IMR-90 (cell line): ENCODE results near the gene TSPAN16. TPM values are rescaled to one million over a fixed set of nuclear protein-coding genes. Genes with fewer than 3 reads are reported as not detected.

Source experiments
- ATAC-seq: fragments of 200-7000 bp; cut with Tn5 transposase; 2 replicates; pipeline ENCODE4 v1.9.1; 2020; ENCODE audit warnings: low read depth, mild to moderate bottlenecking, moderate library complexity
- BruUV-seq: library from RNA; stranded (reverse); fragments of 400-500 nt; replicated peaks from 2 replicates; lab custom pipeline; 2021; lab: Mats Ljungman, UMichigan
- CTCF ChIA-PET: fragments of 300-600 bp; formaldehyde crosslinking; extraction: SDS; loops from one replicate; lab custom pipeline; 2021; ENCODE audit warnings: antibody characterized with exemption; lab: Yijun Ruan, JAX
- POLR2A ChIA-PET: fragments of 300-600 bp; sonication (Branson Sonifier 250); formaldehyde crosslinking; loops from one replicate; lab custom pipeline; 2022; ENCODE audit warnings: antibody characterized with exemption; ENCODE audit not compliant: unreplicated experiment; lab: Charles Lee
- DNase-seq: peaks from one replicate; pipeline ENCODE4 v3.0.0; 2013
- H2AFZ ChIP-seq: replicated peaks from 2 replicates; pipeline ENCODE3; 2013; ENCODE audit warnings: low read length, mild to moderate bottlenecking; ENCODE audit not compliant: poor library complexity
- H2AK5ac ChIP-seq: 2 replicates; pipeline ENCODE4 v1.6.1; 2013; ENCODE audit warnings: low read depth, low read length, inconsistent platforms
- H2AK9ac ChIP-seq: replicated peaks from 2 replicates; pipeline ENCODE3; 2013; ENCODE audit warnings: mild to moderate bottlenecking, low read depth, low read length, moderate library complexity; ENCODE audit not compliant: poor library complexity
- H2BK120ac ChIP-seq: 2 replicates; pipeline ENCODE4 v1.6.1; 2013; ENCODE audit warnings: low read depth, low read length, inconsistent platforms
- H2BK15ac ChIP-seq: 3 replicates; pipeline ENCODE4 v1.6.1; 2013; ENCODE audit warnings: low read depth, low read length, inconsistent platforms
- H2BK20ac ChIP-seq: 2 replicates; pipeline ENCODE4 v1.6.1; 2013; ENCODE audit warnings: low read depth, mild to moderate bottlenecking, inconsistent platforms, low read length, moderate library complexity
- H2BK5ac ChIP-seq: 2 replicates; pipeline ENCODE4 v1.6.1; 2013; ENCODE audit warnings: mild to moderate bottlenecking, low read depth, low read length, inconsistent platforms; ENCODE audit not compliant: poor library complexity, severe bottlenecking
- H3K14ac ChIP-seq: replicated peaks from 2 replicates; pipeline ENCODE4 v1.6.1; 2013; ENCODE audit warnings: low read depth, low read length, inconsistent platforms
- H3K18ac ChIP-seq: 2 replicates; pipeline ENCODE4 v1.6.1; 2013; ENCODE audit warnings: low read depth, low read length, control low read depth
- H3K23ac ChIP-seq: 2 replicates; pipeline ENCODE4 v1.6.1; 2013; ENCODE audit warnings: low read depth, low read length, inconsistent platforms
- H3K27ac ChIP-seq: 2 replicates; pipeline ENCODE4 v1.5.1; 2013; ENCODE audit warnings: mild to moderate bottlenecking, control low read depth, low read length; ENCODE audit not compliant: insufficient read depth
- H3K27me3 ChIP-seq: 2 replicates; pipeline ENCODE4 v1.6.1; 2013; ENCODE audit warnings: low read length; ENCODE audit not compliant: control insufficient read depth, insufficient read depth
- H3K36me3 ChIP-seq: 2 replicates; pipeline ENCODE4 v1.6.1; 2013; ENCODE audit warnings: low read length, mixed read lengths; ENCODE audit not compliant: control insufficient read depth, insufficient read depth
- H3K4ac ChIP-seq: 2 replicates; pipeline ENCODE4 v1.6.1; 2013; ENCODE audit warnings: low read depth, low read length, inconsistent platforms
- H3K4me1 ChIP-seq: 2 replicates; pipeline ENCODE4 v1.6.1; 2013; ENCODE audit warnings: low read length, mixed read lengths; ENCODE audit not compliant: control insufficient read depth, insufficient read depth
- H3K4me2 ChIP-seq: 2 replicates; pipeline ENCODE4 v1.6.1; 2013; ENCODE audit warnings: low read depth, mild to moderate bottlenecking, control low read depth, low read length, moderate library complexity
- H3K4me3 ChIP-seq: 2 replicates; pipeline ENCODE4 v1.5.1; 2013; ENCODE audit warnings: low read depth, mild to moderate bottlenecking, control low read depth, low read length, moderate library complexity; ENCODE audit not compliant: insufficient read depth
- H3K56ac ChIP-seq: 2 replicates; pipeline ENCODE4 v1.6.1; 2013; ENCODE audit warnings: low read length, inconsistent platforms; ENCODE audit not compliant: insufficient read depth; ENCODE audit errors: extremely low read depth
- H3K79me1 ChIP-seq, 2 experiments: 2 replicates each; pipeline ENCODE4 v1.6.1; 2013; ENCODE audit warnings: low read length in 2 of 2, inconsistent platforms in 1 of 2, low read depth in 1 of 2
- H3K9ac ChIP-seq: 2 replicates; pipeline ENCODE4 v1.6.1; 2013; ENCODE audit warnings: low read depth, low read length, control low read depth
- H3K9me1 ChIP-seq: 2 replicates; pipeline ENCODE4 v1.6.1; 2013; ENCODE audit warnings: low read length, inconsistent platforms; ENCODE audit not compliant: insufficient read depth
- H3K9me3 ChIP-seq: 2 replicates; pipeline ENCODE4 v1.6.1; 2013; ENCODE audit warnings: low read length; ENCODE audit not compliant: control insufficient read depth, insufficient read depth
- H4K20me1 ChIP-seq: 2 replicates; pipeline ENCODE4 v1.6.1; 2013; ENCODE audit warnings: low read length, inconsistent platforms; ENCODE audit not compliant: insufficient read depth
- H4K5ac ChIP-seq: 2 replicates; pipeline ENCODE4 v1.6.1; 2013; ENCODE audit warnings: mild to moderate bottlenecking, low read depth, low read length, control low read depth
- H4K8ac ChIP-seq, 2 experiments: 2 replicates each; pipeline ENCODE4 v1.6.1; 2013; ENCODE audit warnings: low read depth in 2 of 2, low read length in 2 of 2, control low read depth in 1 of 2, inconsistent platforms in 1 of 2
- H4K91ac ChIP-seq: 2 replicates; pipeline ENCODE4 v1.6.1; 2013; ENCODE audit warnings: low read depth, low read length, inconsistent platforms; ENCODE audit not compliant: insufficient read depth
- CHD1 ChIP-seq: IDR thresholded peaks from 2 replicates; pipeline ENCODE4 v1.6.1; 2012; ENCODE audit warnings: low read depth, low read length, improper control_type of control experiment
- FOS ChIP-seq: fragments of 150-350 bp; IDR thresholded peaks from 2 replicates; pipeline ENCODE4 v1.6.1; 2016; ENCODE audit warnings: low read depth, low read length
- WGBS, 2 experiments: methylation state at CpG; one replicate each; pipeline versions ENCODE4 v1.1.5 to v1.1.7; 2013; ENCODE audit warnings: missing lambda C conversion rate in 2 of 2; ENCODE audit not compliant: insufficient read length in 1 of 2; ENCODE audit errors: extremely low coverage in 2 of 2; 5-methylcytosine and 5-hydroxymethylcytosine counted together
- dilution Hi-C: fragments of 300-500 bp; cut with HindIII; formaldehyde crosslinking; loops from one replicate; pipeline ENCODE4 v1.14.3; 2018; ENCODE audit warnings: low sequenced_read_pairs; ENCODE audit not compliant: unreplicated experiment
- in situ Hi-C: fragments of 300-500 bp; cut with MboI; formaldehyde crosslinking; loops from 3 replicates; pipeline ENCODE4 v1.14.3; 2019; ENCODE audit warnings: low sequenced_read_pairs, inconsistent platforms, mixed read lengths
- intact Hi-C: fragments of 100-400 bp; cut with micrococcal nuclease; formaldehyde crosslinking; loops from 2 replicates; pipeline ENCODE4 v1.10.0; 2022
- polyA plus RNA-seq, 3 experiments: library from polyadenylated mRNA; depleted of rRNA; stranded (reverse); fragments of >200 nt; gene quantifications; 2 replicates each; pipeline ENCODE4 v1.2.3, GENCODE V29; 2012; ENCODE audit warnings: low replicate concordance in 1 of 3
- total RNA-seq: library from RNA; depleted of rRNA; stranded (reverse); fragments of >200 nt; gene quantifications from 2 replicates; pipeline ENCODE4 v1.2.3, GENCODE V29; 2012

TSPAN16 gene
- total and polyA plus RNA-seq, 2 of the 4 experiments (the other 2 are of a cell fraction) = not detected

DNA sequence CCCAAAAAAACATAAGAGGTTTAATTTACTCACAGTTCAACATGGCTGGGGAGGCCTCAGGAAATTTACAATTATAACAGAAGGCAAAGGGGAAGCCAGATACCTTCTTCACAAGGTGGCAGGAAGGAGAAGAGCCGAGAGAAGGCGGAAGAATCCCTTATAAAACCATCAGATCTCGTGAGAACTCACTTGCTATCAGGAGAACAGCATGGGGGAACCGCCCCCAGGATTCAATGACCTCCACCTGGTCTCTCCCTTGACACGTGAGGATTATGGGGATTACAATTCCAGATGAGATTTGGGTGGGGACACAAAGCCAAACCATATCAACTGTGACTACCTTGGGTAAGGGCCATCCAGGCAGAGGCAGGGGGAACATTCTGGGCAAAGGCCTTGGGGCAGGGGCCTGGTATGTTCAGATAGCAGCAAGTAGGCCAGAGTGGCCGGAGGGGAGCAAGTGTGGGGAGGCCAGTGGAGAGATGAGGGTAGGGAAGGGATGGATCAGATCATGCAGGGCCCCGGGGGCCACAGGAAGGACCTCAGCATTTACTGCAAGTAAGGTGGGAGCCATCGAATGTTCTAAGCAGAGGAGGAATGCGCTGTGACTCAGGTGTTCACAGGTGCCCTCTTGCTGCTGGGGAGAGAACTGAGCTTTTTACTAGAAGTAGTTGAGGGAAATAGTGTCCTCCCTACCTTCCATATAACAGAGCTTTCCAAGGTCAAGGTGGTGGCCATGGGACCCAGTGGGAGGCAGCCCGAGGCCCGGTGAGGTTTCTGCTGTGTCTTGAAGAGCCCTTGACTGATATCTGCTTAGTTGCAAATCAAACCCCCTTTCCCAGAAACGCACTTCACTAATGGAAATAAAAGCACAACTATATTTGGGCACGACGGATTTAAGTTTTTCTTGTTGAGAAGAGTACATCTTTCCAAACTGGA is 25.5 kb downstream of the TSPAN16 start:
- no peak for DNase-seq
- H2BK20ac ChIP-seq = no peak overlapping the region
- no peak overlapping the region for H2BK5ac ChIP-seq
- H2AK5ac ChIP-seq = peak overlapping the region; percentile 15; the same call in 1 of the 2 replicates
- TF ChIP-seq CHD1 (no peak), FOS (no peak)
- no peak overlapping the region for H3K14ac ChIP-seq
- H2AK9ac ChIP-seq = no peak overlapping the region
- H3K23ac ChIP-seq = no peak overlapping the region
- no peak overlapping the region for H3K18ac ChIP-seq
- no TSS peak for BruUV-seq
- no peak overlapping the region for H3K4me2 ChIP-seq
- ATAC-seq = no peak
- no peak overlapping the region for H3K9ac ChIP-seq
- peaks cover 10% of the 10 kb centered on the region for H3K9me1 ChIP-seq
- intact Hi-C loops (no loop called here), dilution Hi-C loops (no loop called here), in situ Hi-C loops (no loop called here)
- ChIA-PET POLR2A (no interaction called here), CTCF (no interaction called here)
- no peak overlapping the region for H2BK120ac ChIP-seq
- peaks cover 12% of the 10 kb centered on the region for H3K4me1 ChIP-seq
- no peak overlapping the region for H2AFZ ChIP-seq
- 96% methylated on average over 3 of the region's 14 CpGs; no CpG with 5 or more reads in 1 of the 2 experiments for WGBS, 2 experiments
- H4K5ac ChIP-seq = no peak overlapping the region
- H4K91ac ChIP-seq = no peak overlapping the region
- H3K4ac ChIP-seq = no peak overlapping the region
- no peak overlapping the region for H3K27ac ChIP-seq
- no peaks in the 10 kb centered on the region for H4K20me1 ChIP-seq
- no peaks in the 10 kb centered on the region for H3K79me1 ChIP-seq
- no peaks in the 10 kb centered on the region for H3K9me3 ChIP-seq
- no peak overlapping the region for H4K8ac ChIP-seq
- H2BK15ac ChIP-seq = no peak overlapping the region
- H3K56ac ChIP-seq = no peak overlapping the region
- no peak overlapping the region for H3K4me3 ChIP-seq
- H3K27me3 ChIP-seq = no peaks in the 10 kb centered on the region
- H3K36me3 ChIP-seq = peaks cover 1% of the 10 kb centered on the region; the same call in 1 of the 2 replicates
